GM20000 (cell line): ENCODE results near the gene ZNF664.

ENCODE experiments used
- DNase-seq: peaks from one replicate; pipeline ENCODE4 v3.0.0; 2012; ENCODE audit warnings: low spot score
- TF ChIP-seq, protein P1 (sequence below): IDR thresholded peaks from 2 replicates; pipeline ENCODE4 v1.5.1; 2012; ENCODE audit warnings: mild to moderate bottlenecking, control low read depth; ENCODE audit errors: extremely low read depth, missing control alignments

The ZNF664 gene

DNA sequence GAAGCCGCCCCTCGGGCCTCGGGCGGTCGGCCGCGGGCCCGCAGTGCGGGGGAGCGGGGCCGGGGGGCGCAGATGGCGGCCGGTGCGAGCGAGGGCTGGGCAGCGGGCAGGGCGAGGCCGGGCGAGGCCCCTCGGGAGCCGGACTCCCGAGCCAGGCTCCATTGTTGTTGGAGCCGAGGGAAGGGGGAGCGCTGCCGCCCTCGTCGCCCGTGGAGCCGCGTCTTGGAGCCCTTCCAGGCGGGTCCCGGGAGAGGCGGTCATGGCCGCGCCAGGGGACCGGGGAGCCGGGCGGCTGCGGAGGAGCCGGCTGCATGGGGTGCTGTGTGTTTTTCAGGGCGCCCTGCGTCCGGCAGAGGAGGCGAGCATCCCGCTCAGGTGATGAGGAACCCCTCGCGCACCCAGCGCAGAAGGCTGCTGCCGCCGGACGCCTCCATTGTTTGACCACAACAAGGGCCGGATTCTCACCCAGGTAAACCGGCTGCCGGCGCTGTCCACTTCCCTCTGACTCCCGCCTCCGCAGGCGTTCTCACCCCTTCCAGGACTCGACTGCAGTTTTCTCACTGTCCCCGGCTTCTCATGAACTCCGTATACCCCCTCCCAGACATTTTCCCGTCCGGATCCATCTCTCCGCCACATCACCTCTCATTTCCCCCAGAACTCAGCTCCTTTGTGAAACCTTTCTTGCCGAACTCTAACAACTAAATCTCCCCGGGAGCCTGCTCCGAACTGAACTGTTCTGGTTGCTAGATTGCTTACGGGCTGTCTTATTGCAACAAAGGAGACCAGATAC lies 732 bp downstream of the ZNF664 start:
- peak; percentile 30 for DNase-seq
- TF ChIP-seq, protein P1, sequence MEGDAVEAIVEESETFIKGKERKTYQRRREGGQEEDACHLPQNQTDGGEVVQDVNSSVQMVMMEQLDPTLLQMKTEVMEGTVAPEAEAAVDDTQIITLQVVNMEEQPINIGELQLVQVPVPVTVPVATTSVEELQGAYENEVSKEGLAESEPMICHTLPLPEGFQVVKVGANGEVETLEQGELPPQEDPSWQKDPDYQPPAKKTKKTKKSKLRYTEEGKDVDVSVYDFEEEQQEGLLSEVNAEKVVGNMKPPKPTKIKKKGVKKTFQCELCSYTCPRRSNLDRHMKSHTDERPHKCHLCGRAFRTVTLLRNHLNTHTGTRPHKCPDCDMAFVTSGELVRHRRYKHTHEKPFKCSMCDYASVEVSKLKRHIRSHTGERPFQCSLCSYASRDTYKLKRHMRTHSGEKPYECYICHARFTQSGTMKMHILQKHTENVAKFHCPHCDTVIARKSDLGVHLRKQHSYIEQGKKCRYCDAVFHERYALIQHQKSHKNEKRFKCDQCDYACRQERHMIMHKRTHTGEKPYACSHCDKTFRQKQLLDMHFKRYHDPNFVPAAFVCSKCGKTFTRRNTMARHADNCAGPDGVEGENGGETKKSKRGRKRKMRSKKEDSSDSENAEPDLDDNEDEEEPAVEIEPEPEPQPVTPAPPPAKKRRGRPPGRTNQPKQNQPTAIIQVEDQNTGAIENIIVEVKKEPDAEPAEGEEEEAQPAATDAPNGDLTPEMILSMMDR: no peak

DNA sequence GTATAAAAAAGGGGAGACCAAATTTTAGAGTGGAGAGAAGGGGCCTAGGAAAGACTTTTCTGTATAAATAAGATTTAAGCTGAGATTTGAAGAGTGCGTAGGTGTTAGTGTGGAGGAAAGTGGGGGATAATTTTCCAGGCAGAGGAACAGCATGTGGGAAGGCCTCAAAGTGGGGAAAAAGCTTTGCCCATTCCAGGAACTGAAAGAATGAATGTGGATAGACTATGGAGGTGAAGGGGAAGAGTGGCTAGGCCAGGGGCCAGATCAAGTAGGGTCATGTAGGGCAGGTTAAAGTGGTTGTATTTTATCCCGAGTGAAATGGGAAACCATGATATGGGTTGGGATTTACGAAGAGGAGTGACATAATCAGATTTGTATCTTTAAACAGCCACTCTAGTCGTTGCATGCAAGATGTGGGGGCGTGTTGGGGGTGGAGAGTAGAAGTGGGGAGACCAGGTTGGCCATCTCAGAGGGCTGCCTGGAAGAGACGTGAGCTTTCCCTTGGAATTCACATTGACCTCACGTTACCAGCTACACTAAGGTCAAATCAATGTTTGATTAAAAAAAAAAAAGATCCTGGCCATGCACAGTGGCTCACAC lies 3.3 kb downstream of the ZNF664 start:
- TF ChIP-seq, protein P1: no peak
- DNase-seq: no peak

DNA sequence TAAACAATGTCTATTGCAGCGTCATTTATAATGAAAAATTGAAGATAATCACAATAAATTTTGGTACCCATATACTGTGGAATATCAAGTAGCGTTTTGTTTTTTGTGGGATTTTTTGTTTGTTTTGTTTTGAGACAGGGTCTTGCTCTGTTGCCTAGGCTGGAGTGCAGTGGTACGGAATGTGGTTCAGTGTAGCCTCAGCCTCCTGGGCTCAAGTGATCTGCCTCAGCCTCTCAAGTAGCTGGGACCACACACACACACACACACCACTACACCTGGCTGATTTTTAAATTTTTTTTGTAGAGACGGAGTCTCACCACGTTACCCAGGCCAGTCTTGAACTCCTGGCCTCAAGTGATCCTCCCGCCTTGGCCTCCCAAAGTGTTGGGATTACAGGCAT lies 6.6 kb downstream of the ZNF664 start:
- TF ChIP-seq, protein P1: no peak
- DNase-seq: no peak

DNA sequence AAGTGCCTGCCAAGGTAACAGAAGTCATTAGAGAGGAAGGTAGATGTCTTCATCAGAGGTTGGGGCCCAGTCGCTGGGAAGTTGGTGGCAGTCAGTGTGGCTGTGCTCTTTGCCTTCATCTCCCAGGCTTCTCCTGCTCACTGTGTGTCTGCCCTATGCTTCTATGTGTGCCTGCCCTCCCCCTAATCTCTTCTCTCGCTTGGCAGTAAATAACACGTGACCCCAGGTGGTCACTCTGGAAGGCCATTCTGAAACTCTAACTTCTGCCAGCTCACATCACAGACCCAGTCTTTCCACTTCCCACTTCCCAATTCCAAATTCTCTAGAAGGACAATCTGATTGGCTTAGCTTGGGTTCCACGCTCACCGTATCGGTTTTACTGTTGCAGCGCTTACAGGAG lies 9.3 kb downstream of the ZNF664 start:
- no peak for DNase-seq
- TF ChIP-seq, protein P1: no peak

DNA sequence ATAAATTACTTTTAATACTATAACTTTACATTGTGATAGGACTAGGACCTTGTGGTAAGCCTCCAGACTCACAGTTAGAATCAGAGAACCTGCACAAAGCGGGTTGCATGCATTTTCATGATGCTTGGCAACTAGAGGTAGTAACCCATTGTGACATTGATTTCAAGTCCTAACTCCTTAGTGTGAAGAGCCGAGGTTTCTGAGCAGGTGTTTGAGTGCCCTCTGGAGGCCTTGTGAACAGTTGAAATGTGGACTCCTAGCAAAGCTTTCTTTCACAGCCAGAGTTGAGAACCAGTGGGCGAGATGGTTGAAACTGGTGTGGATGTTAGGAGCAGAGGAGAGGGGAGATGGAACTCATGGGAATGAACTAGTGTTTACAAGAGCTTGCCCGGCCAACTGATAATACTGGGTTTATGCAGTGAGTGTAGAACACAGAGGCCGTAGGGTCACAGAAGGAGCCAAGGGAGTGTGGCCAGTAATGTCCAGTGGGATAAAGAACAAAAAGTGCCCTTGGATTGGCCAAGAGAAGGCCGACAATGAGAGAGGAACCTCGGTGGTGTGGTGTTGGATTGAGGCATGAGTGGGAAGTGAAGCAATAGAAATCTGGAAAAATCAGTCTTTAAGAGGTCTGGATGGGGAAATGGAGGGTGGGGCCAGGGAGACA lies 10.9 kb downstream of the ZNF664 start:
- TF ChIP-seq, protein P1: peak; percentile 47
- peak; percentile 52 for DNase-seq

DNA sequence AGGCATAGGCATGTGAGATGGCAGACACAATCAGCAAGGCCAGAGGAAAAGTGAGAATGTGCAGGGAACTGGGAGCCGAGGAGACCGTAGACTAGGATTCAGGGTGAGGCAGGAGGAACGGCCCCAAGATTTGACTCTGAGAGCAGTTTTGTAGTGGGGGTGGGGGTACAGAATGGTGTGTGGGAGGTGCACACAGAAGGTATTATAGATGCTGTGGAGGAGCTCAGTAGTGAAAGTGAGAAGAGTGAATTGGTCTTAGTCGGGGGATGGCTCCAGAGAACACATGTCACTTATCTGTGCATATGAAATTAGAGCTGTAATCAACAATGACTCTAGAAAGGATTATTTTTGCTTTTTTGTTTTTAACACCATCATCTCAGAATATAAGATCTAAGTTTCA lies 11.9 kb downstream of the ZNF664 start:
- peak; percentile 36 for DNase-seq
- TF ChIP-seq, protein P1: no peak

DNA sequence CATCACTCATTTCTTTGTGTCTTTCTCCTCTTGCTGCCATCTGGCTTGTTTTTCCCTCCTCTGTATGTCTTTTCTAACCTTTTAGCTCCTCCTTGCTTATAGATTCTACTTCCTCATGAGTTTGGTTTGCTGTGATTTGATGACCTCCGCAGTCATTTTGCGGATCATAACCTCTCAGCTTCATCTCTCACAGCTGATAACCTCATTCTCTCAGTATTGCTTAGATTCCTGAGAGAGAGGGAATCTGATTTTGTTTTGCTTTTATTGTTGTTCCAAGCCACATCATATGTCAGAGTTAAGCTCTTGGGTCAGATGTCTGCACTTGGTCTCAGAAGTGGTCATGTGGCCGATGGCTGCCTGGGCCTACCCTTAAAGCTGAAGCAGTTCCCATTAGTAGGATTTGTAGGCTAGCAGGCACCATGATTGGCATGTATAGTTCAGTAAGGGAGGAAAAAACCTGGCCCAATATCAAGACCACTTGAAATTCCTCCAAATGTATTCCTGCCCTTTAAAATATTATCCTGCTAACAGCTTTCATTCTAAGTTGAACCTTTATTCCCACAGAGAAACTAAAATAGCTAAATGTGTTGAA lies 13.5 kb downstream of the ZNF664 start:
- DNase-seq: no peak
- TF ChIP-seq, protein P1: no peak
